GM12878 (cell line): ENCODE data around the gene LAMB4. TPM values are rescaled to one million over a fixed set of nuclear protein-coding genes. Genes with fewer than 3 reads are reported as not detected.

Experiments
- BACH1 ChIP-seq: fragments of 450-650 bp; IDR thresholded peaks from 2 replicates; pipeline ENCODE4 v1.6.1; 2017; ENCODE audit warnings: mild to moderate bottlenecking, borderline replicate concordance
- BCL11A ChIP-seq: IDR thresholded peaks from 2 replicates; pipeline ENCODE4 v1.6.1; 2011; ENCODE audit warnings: low read depth, low read length
- ETV6 ChIP-seq, 2 experiments: fragments of 450-650 bp in 1 of 2; IDR thresholded peaks in 1 of 2; conservative IDR thresholded peaks in 1 of 2; 2 replicates each; pipeline ENCODE4 v1.6.1; 2014; ENCODE audit warnings: antibody characterized with exemption in 1 of 2, borderline replicate concordance in 1 of 2, low read depth in 1 of 2, mild to moderate bottlenecking in 1 of 2, moderate library complexity in 1 of 2
- FOXK2 ChIP-seq: fragments of 450-650 bp; IDR thresholded peaks from 2 replicates; pipeline ENCODE4 v1.6.1; 2017; ENCODE audit warnings: mild to moderate bottlenecking, moderate library complexity
- GATAD2B ChIP-seq: fragments of 450-650 bp; conservative IDR thresholded peaks from 2 replicates; pipeline ENCODE4 v1.6.1; 2017; ENCODE audit warnings: low read depth, mild to moderate bottlenecking, moderate library complexity
- HDAC6 ChIP-seq: fragments of 200-600 bp; sonication (generic); IDR thresholded peaks from one replicate; pipeline ENCODE4 v1.8.0; 2017; ENCODE audit warnings: antibody characterized with exemption; ENCODE audit not compliant: unreplicated experiment
- HDGF ChIP-seq: fragments of 450-650 bp; IDR thresholded peaks from 2 replicates; pipeline ENCODE4 v1.6.1; 2016; ENCODE audit warnings: antibody characterized with exemption
- HSF1 ChIP-seq: fragments of 150-350 bp; IDR thresholded peaks from 2 replicates; pipeline ENCODE4 v1.6.1; 2014; ENCODE audit warnings: mild to moderate bottlenecking, low read depth, low read length
- KLF5 ChIP-seq: fragments of 450-650 bp; IDR thresholded peaks from 2 replicates; pipeline ENCODE4 v1.6.1; 2014; ENCODE audit warnings: mild to moderate bottlenecking; ENCODE audit not compliant: partially characterized antibody
- NFXL1 ChIP-seq: fragments of 450-650 bp; IDR thresholded peaks from 2 replicates; pipeline ENCODE4 v1.6.1; 2017; ENCODE audit warnings: antibody characterized with exemption, mild to moderate bottlenecking, borderline replicate concordance
- SKIL ChIP-seq: fragments of 450-650 bp; IDR thresholded peaks from 2 replicates; pipeline ENCODE4 v1.6.1; 2017; ENCODE audit warnings: mild to moderate bottlenecking, low read depth, inconsistent platforms; ENCODE audit not compliant: poor library complexity, severe bottlenecking
- USF1 ChIP-seq: IDR thresholded peaks from 2 replicates; pipeline ENCODE4 v1.6.1; 2011; ENCODE audit warnings: borderline replicate concordance, low read depth, mild to moderate bottlenecking, moderate library complexity, mixed read lengths, low read length; ENCODE audit not compliant: insufficient read depth; ENCODE audit errors: extremely low read length
- USF2 ChIP-seq: IDR thresholded peaks from 2 replicates; pipeline ENCODE4 v1.6.1; 2011; ENCODE audit warnings: low read depth, low read length, improper control_type of control experiment, borderline replicate concordance
- ZBTB4 ChIP-seq: fragments of 450-650 bp; formaldehyde crosslinking; IDR thresholded peaks from 2 replicates; pipeline ENCODE4 v1.4.0; 2022; ENCODE audit warnings: mild to moderate bottlenecking, moderate library complexity
- ZBTB40 ChIP-seq: fragments of 450-650 bp; IDR thresholded peaks from 2 replicates; pipeline ENCODE4 v1.6.1; 2016; ENCODE audit warnings: mild to moderate bottlenecking, moderate library complexity, borderline replicate concordance
- polyA plus RNA-seq, 11 experiments: library from polyadenylated mRNA; depleted of rRNA in 4 of 11; unstranded in 6 of 11; stranded (reverse) in 5 of 11; fragments of >200 nt; fragmentation: Nextera tagmentation in 4 of 11; fragmentation: Illumina TruSeq in 1 of 11; extraction: Ambion mirVana in 4 of 11; extraction: Trizol in 1 of 11; gene quantifications; 1 replicate in 1 of 11; 2 replicates in 10 of 11; pipeline versions ENCODE4 v1.2.1 to v1.2.3, GENCODE V29; 2011 to 2016; ENCODE audit warnings: inconsistent platforms in 2 of 11, missing spikeins in 2 of 11, low read depth in 1 of 11
- total RNA-seq, 4 experiments: library from RNA; depleted of rRNA in 3 of 4; stranded (reverse); fragments of >200 nt in 3 of 4; fragmentation: Illumina TruSeq in 1 of 4; extraction: Trizol in 1 of 4; gene quantifications; 2 replicates each; pipeline versions ENCODE4 v1.2.1 to v1.2.3, GENCODE V29; 2013 to 2021

Gene LAMB4
- total and polyA plus RNA-seq, 10 of the 15 experiments (the other 5 are each of a cell fraction or from before 2014, with no cell fraction given) = 0.04 to 0.06 TPM; not detected in 8

GRCh38 chr7:108094933-108095710 is 35.0 kb downstream of the LAMB4 start (continued):
- TF ChIP-seq HDGF = no peak
- TF ChIP-seq FOXK2 = no peak
- TF ChIP-seq USF1 = no peak
- TF ChIP-seq ZBTB4 (CRISPR knock-in tag) = no peak
- no peak for TF ChIP-seq HDAC6
- no peak for TF ChIP-seq BCL11A
- no peak for TF ChIP-seq HSF1
- no peak for TF ChIP-seq USF2
- TF ChIP-seq ETV6 (conservative IDR thresholded peaks at IDR 0.05 in 1 of 2, IDR thresholded peaks at IDR 0.05 in 1 of 2; ENCODE audit: borderline replicate concordance in 1 of 2, low read depth in 1 of 2) = no peak
- no peak for TF ChIP-seq BACH1
- TF ChIP-seq KLF5 = no peak
- TF ChIP-seq GATAD2B = no peak
- TF ChIP-seq SKIL = no peak
- TF ChIP-seq NFXL1 = no peak
- no peak for TF ChIP-seq ZBTB40
